Gastroesophageal sphincter (tissue), 3 donors: Measurements from ENCODE around the gene LHX3.

Experiments used
- EP300 ChIP-seq: sonication (generic); formaldehyde crosslinking; IDR thresholded peaks from one replicate; pipeline ENCODE4 v1.6.1; 2017; ENCODE audit warnings: antibody characterized with exemption, mild to moderate bottlenecking
- POLR2A ChIP-seq, 2 donors: fragments of 450-650 bp; IDR thresholded peaks; one replicate each; pipeline ENCODE4 v1.6.1; 2017; ENCODE audit warnings: antibody characterized with exemption in 2 of 2, mild to moderate bottlenecking in 2 of 2, moderate library complexity in 1 of 2
- POLR2AphosphoS5 ChIP-seq: sonication (generic); formaldehyde crosslinking; IDR thresholded peaks from one replicate; pipeline ENCODE4 v1.6.1; 2017; ENCODE audit warnings: antibody characterized with exemption
- TF ChIP-seq, protein P1 (sequence below), 4 experiments: fragments of 200-600 bp in 2 of 4; fragments of 450-650 bp in 2 of 4; sonication (generic) in 1 of 4; IDR thresholded peaks; one replicate each; pipeline ENCODE4 v1.5.1; 2017 to 2019; ENCODE audit warnings: antibody characterized with exemption in 4 of 4, mild to moderate bottlenecking in 2 of 4, moderate library complexity in 2 of 4

DNA sequence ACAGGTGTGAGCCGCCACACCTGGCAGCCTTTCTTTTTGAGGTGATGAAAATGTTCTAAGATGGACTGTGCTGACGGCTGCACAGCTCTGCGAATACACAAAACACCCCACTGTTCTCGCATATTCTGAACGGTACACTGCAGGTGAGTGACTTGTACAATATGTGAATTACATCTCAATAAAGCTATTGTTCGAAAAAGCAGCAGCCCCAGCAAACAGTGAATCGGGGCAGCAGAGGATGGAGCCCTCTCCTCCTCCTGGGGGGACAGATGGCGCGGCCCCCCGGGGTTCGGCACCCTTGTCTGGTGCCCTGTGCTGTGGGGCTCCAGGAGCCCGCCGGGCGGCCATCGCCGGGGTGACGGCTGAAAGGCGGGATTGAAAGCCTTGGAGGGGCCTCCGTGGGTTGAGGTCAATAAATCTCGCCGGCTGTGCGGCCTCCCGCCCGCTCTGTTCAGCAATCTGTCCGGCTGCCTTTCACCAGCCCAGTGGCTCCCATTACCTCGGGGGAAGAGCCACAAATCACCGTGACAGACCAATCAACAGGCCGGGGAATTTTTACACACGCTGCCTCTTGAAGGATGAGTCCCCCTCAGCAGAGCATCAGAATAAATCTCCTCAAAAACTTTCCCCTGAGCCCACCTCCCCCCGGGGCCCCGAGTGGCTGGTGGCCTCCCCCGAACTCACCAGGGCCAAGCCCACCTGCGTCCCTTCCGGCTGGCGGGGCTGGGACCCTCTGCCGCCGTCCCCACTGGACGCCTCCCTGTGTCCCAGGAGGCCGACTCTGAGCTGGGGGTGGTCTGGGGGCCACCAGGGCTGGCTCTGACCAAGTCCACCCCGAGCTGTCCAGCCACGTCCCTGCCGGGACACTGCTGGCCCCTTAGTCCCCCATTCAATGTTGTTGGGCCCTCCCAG, 48.5 kb downstream of the LHX3 start:
- TF ChIP-seq, protein P1, sequence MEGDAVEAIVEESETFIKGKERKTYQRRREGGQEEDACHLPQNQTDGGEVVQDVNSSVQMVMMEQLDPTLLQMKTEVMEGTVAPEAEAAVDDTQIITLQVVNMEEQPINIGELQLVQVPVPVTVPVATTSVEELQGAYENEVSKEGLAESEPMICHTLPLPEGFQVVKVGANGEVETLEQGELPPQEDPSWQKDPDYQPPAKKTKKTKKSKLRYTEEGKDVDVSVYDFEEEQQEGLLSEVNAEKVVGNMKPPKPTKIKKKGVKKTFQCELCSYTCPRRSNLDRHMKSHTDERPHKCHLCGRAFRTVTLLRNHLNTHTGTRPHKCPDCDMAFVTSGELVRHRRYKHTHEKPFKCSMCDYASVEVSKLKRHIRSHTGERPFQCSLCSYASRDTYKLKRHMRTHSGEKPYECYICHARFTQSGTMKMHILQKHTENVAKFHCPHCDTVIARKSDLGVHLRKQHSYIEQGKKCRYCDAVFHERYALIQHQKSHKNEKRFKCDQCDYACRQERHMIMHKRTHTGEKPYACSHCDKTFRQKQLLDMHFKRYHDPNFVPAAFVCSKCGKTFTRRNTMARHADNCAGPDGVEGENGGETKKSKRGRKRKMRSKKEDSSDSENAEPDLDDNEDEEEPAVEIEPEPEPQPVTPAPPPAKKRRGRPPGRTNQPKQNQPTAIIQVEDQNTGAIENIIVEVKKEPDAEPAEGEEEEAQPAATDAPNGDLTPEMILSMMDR (IDR thresholded peaks at IDR 0.05): no peak
- TF ChIP-seq POLR2AphosphoS5: no peak
- TF ChIP-seq POLR2A (IDR thresholded peaks at IDR 0.05): no peak
- no peak for TF ChIP-seq EP300
